HG03521 (cell line): ENCODE data around the gene B3GNT3.
A peak's percentile ranks its signal among the peaks of the same experiment; 100 is the strongest.
"Not testable (repeated sequence)": the region's sequence is repeated elsewhere in the genome, so short reads cannot be mapped to it uniquely, and the experiment has no call there.

Source experiments
- ATAC-seq: cut with Tn5 transposase; IDR thresholded peaks from one replicate; pipeline ENCODE4 v1.9.1; 2021; ENCODE audit warnings: mild to moderate bottlenecking, moderate library complexity; ENCODE audit not compliant: unreplicated experiment

Gene B3GNT3

GRCh38 chr19:17765069-17765618, 29.8 kb upstream of the B3GNT3 start:
- no peak for ATAC-seq

- ATAC-seq = no peak
Measured at GRCh38 chr19:17766543-17767131, 28.3 kb upstream of the B3GNT3 start.

DNA sequence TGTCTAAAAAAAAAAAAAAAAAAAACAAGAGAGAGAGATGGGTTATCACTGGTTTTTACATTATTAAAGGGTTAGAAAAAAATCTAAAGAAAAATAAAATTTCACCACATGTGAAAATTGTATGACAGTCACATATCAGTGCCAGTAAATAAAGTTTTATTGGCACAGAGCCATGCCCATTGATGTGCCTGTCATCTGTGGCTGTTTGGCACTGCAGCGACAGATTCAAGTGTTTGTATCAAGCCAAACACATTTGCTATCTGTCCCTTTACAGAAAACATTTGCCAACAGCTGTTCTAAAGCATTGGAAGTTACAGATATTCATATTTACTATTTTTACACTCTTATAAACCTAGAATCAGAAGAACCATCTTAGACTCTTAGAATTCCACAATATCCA, 27.4 kb upstream of the B3GNT3 start:
- ATAC-seq = no peak

- no peak for ATAC-seq
Measured at GRCh38 chr19:17770613-17771012, 24.3 kb upstream of the B3GNT3 start.

GRCh38 chr19:17772172-17772571, 22.8 kb upstream of the B3GNT3 start:
- no peak for ATAC-seq

GRCh38 chr19:17775245-17775927, 19.6 kb upstream of the B3GNT3 start:
- no peak for ATAC-seq

GRCh38 chr19:17775991-17776803, 18.7 kb upstream of the B3GNT3 start:
- ATAC-seq = peak; percentile 59

- not testable (repeated sequence) for ATAC-seq
Measured at GRCh38 chr19:17777840-17778239, 17.1 kb upstream of the B3GNT3 start.

DNA sequence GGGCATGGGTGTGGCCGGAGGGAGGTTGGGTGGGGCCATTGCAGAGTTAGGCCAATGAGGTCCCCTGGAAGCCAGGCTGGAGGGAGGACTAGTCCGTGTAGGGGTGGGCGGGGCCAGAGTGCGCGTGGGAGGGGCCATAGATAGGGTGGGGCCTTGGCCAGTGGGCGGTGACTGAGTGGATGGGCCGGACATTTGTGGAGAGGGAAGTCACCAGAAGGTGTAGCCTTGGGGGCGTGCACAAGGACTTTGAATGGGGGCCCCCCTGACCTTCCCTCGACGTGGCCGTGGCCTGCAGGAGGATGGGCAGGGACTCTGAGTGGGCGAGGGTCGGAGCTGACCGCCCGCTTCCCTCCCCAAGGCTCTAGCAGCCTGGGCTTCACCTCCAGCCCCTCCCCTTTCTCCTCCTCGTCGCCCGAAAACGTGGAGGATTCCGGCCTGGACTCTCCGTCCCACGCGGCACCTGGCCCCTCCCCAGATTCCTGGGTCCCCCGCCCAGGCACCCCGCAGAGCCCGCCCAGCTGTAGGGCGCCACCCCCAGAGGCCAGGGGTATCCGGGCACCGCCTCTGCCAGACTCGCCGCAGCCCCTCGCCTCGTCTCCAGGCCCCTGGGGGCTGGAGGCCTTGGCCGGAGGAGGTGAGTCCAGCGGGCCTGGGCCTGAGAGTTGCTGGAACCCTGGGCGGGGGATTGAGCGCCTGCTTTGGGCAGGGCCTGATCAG, 16.5 kb upstream of the B3GNT3 start:
- ATAC-seq = no peak

DNA sequence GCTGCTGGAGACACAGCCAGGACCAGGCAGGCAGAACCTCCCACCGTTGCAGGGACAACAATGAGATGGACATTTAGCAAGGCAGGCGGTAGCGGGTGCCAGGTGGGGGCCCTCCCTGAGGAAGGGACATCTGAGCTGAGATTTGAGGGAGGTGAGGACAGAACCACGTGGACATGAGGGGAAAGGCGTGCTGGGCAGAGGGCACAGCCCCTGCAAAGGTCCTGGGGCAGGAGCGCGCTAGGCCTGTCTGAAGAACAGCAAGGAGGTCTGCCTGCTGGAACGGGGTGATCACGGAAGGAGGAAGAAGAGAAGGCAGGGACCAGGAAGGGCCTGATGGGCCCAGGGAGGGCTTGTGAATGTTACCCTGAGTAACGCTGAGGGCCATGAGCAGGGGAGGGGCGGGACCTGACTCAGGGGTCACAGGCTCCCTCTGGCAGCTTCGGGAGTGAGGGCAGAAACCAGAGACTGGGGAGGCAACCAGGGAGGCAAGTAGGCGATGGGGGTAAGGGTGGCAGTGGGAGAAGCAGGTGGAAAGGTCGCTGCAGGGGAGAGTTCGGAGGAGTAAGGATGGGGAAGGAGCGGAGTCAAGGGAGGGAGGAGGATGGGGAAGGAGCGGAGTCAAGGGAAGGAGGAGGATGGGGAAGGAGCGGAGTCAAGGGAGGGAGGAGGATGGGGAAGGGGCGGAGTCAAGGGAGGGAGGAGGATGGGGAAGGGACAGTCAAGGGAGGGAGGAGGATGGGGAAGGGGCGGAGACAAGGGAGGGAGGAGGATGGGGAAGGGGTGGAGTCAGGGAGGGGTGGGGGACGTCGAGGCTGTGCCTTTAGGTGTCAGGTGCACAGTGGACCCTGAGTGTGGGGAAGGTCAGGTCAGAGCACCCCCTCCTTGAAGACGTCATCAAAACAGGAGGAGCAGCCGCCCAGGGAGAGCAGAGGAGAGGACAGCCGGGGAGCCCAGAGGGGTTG, 15.7 kb upstream of the B3GNT3 start:
- ATAC-seq = no peak

GRCh38 chr19:17780781-17781180, 14.2 kb upstream of the B3GNT3 start:
- ATAC-seq = no peak

DNA sequence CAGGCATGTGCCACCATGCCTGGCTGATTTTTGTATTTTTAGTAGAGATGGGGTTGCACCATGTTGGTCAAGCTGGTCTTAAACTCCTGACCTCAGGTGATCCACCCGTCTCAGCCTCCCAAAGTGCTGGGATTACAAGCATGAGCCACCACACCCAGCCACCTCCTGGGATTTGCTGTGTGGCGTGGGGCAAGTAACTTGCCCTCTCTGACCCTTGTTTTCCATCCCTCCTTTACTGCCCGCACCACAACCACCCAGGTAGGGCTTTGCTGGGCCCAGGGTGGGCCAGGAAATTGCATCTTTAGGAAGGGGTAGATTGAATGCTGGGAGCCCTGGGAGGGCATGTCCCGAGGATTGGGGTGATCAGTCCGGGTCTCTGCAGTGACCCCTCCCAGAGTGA, 11.2 kb upstream of the B3GNT3 start:
- not testable (repeated sequence) for ATAC-seq

GRCh38 chr19:17784201-17785008, 10.5 kb upstream of the B3GNT3 start:
- ATAC-seq = no peak

DNA sequence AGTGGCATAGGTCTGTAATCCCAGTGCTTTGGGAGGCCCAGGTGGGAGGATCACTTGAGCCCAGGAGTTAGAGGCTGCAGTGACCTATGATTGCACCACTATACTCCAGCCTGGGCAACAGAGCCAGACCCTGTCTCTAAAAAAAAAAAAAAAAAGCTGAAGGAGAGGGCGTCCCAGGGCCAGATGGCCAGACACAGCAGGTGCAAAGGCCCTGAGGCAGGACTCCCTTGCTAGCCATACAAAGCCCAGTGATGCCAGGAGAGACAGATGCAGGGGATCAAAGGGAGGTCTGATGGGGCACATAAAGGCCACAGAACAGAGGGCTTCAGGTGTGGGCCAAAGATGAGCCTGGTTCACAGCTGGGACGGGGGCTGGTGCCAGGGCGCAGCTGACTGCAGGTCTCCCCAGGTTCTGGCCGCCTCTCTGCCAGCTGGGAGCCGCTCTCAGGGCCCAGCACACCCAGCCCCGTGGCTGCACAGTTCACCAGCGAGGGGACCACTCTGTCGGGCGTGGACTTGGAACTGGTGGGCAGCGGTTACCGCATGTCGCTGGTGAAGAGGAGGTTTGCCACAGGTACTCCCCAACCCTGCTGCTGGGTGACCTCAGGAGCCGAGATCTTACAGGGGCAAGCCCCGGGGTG, 7.5 kb upstream of the B3GNT3 start:
- ATAC-seq = no peak

GRCh38 chr19:17788632-17789031, 6.3 kb upstream of the B3GNT3 start:
- ATAC-seq = no peak

DNA sequence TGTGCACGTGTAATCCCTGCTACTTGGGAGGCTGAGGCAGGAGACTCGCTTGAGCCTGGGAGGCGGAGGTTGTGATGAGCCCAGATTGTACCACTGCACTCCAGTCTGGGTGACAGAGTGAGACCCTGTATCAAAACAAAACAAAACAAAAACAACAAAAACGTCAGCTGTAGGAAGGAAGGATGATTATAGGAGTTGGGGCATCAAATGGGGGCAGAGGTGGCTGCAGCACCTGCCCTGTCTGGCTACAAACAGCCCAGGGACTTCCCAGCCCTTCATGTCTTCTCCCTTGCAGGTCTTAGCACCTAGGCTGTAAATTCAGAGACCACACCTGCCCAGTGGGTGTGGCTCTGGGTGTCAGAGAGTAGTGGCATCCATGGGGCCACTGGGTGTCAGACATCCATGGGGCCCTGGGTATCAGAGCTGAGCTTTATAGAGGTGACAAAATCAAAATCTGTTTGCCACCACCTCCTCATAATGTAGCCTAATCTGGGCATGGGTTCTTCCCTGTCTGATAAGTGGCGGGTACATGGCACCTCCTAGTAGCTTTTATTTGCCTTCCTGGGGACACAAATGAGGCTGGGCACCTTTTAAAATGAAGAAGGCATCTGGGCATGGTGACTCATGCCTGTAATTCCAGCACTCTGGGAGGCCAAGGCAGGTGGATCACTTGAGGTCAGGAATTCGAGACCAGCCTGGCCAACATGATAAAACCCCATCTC, 4.7 kb upstream of the B3GNT3 start:
- no peak for ATAC-seq

DNA sequence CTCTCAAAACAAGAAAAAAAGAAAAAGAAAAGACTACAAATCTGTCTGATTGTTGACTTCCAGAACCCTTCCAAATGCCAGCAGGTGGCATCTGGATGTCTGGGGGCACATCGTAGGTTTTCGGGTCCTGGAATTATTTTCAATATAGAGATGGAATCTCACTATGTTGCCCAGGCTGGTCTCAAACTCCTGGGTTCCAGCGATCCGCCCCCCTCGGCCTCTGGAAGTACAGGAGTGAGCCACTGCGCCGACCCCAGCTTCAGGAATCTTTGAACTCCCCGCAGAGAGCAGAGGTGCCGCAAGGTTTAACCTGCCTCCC, 567 bp upstream of the B3GNT3 start:
- no peak for ATAC-seq

DNA sequence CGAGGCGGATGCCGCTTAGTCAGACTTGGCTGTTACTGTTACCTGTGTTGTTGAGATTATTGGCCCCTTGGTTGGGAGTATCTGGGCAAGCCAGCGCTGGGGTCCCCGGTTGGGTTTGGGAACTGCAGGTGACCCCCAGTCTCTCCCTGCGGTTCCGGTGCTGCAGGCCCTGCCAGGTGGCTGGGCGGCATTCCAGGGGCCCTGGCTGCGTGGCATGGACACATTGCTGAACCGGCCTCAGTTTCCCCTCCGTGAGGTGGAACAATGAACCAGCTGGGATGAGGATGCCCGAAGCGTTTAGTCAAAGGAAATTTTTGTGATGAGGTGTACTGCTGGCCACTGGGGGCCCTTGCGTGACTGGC, 538 bp downstream of the B3GNT3 start:
- ATAC-seq = no peak
